Prostate gland (tissue), 2 donors: Measurements from ENCODE around the gene POU2AF3. TPM values are rescaled to one million over a fixed set of nuclear protein-coding genes. Genes with fewer than 3 reads are reported as not detected.

Source experiments
- DNase-seq: peaks from one replicate; pipeline ENCODE4 v3.0.0-alpha.2; 2019; ENCODE audit warnings: low spot score
- H3K27ac ChIP-seq, 2 donors: fragments of 200-600 bp; sonication (generic); 2 replicates each; pipeline ENCODE4 v1.5.1; 2017 to 2019
- H3K27me3 ChIP-seq: fragments of 200-600 bp; sonication (generic); replicated peaks from 2 replicates; pipeline ENCODE4 v1.5.1; 2019; ENCODE audit not compliant: insufficient read depth
- H3K36me3 ChIP-seq, 2 donors: fragments of 200-600 bp; sonication (generic); 1 replicate in 1 of 2; 2 replicates in 1 of 2; pipeline versions ENCODE4 v1.5.1 to v1.8.1; 2017 to 2019
- H3K4me1 ChIP-seq: fragments of 200-600 bp; sonication (generic); replicated peaks from 2 replicates; pipeline ENCODE4 v1.5.1; 2019
- H3K4me3 ChIP-seq, 2 donors: fragments of 200-600 bp; sonication (generic); 2 replicates each; pipeline ENCODE4 v1.5.1; 2017 to 2019
- H3K9me3 ChIP-seq: fragments of 200-600 bp; sonication (generic); 2 replicates; pipeline ENCODE4 v1.5.1; 2017
- POLR2A ChIP-seq: fragments of 450-650 bp; IDR thresholded peaks from one replicate; pipeline ENCODE4 v1.6.1; 2016; ENCODE audit warnings: antibody characterized with exemption, mild to moderate bottlenecking
- POLR2AphosphoS5 ChIP-seq: sonication (generic); formaldehyde crosslinking; IDR thresholded peaks from one replicate; pipeline ENCODE4 v1.6.1; 2017; ENCODE audit warnings: antibody characterized with exemption
- WGBS: methylation state at CpG from one replicate; pipeline ENCODE4 v1.1.5; 2018; 5-methylcytosine and 5-hydroxymethylcytosine counted together
- intact Hi-C: fragments of 100-400 bp; cut with DNase I; formaldehyde crosslinking; loops from one replicate; pipeline ENCODE4 v1.14.2; 2022
- microRNA-seq: library from miRNA; unstranded; fragments of <30 nt; microRNA quantifications from one replicate; pipeline ENCODE4, GENCODE V29; 2016
- small RNA-seq, 2 donors: library from RNA; depleted of rRNA; stranded (forward); fragments of <200 nt; gene quantifications; one replicate each; pipeline ENCODE3, GENCODE V24; 2016
- total RNA-seq, 2 donors: library from RNA; depleted of rRNA; stranded (reverse); fragments of >200 nt; gene quantifications; one replicate each; pipeline ENCODE4 v1.1.0, GENCODE V29; 2016
- TF ChIP-seq, protein P1 (sequence below), 4 experiments: fragments of 200-600 bp in 2 of 4; fragments of 450-650 bp in 2 of 4; sonication (generic) in 2 of 4; IDR thresholded peaks; 1 replicate in 3 of 4; 2 replicates in 1 of 4; pipeline ENCODE4 v1.5.1; 2016 to 2019; ENCODE audit warnings: antibody characterized with exemption in 4 of 4, mild to moderate bottlenecking in 2 of 4, moderate library complexity in 2 of 4

The POU2AF3 gene
- total RNA-seq, 2 donors from 2014 or later: 7.7 to 9.5 TPM

- Histone ChIP-seq H3K27me3 (no peaks in the 10 kb centered on the region), H3K36me3 (no peaks in the 10 kb centered on the region), H3K9me3 (no peaks in the 10 kb centered on the region), H3K4me1 (no peaks in the 10 kb centered on the region), H3K27ac (no peak overlapping the region), H3K4me3 (no peak overlapping the region)
- 73% methylated on average over 5 of the region's 5 CpGs for WGBS
- no peak for DNase-seq
- intact Hi-C loops: no loop called here
- TF ChIP-seq POLR2AphosphoS5 (no peak), POLR2A (no peak)
- TF ChIP-seq, protein P1, sequence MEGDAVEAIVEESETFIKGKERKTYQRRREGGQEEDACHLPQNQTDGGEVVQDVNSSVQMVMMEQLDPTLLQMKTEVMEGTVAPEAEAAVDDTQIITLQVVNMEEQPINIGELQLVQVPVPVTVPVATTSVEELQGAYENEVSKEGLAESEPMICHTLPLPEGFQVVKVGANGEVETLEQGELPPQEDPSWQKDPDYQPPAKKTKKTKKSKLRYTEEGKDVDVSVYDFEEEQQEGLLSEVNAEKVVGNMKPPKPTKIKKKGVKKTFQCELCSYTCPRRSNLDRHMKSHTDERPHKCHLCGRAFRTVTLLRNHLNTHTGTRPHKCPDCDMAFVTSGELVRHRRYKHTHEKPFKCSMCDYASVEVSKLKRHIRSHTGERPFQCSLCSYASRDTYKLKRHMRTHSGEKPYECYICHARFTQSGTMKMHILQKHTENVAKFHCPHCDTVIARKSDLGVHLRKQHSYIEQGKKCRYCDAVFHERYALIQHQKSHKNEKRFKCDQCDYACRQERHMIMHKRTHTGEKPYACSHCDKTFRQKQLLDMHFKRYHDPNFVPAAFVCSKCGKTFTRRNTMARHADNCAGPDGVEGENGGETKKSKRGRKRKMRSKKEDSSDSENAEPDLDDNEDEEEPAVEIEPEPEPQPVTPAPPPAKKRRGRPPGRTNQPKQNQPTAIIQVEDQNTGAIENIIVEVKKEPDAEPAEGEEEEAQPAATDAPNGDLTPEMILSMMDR (IDR thresholded peaks at IDR 0.05): no peak
Measured at GRCh38 chr11:111355956-111356659, 57.8 kb downstream of the POU2AF3 start.

DNA sequence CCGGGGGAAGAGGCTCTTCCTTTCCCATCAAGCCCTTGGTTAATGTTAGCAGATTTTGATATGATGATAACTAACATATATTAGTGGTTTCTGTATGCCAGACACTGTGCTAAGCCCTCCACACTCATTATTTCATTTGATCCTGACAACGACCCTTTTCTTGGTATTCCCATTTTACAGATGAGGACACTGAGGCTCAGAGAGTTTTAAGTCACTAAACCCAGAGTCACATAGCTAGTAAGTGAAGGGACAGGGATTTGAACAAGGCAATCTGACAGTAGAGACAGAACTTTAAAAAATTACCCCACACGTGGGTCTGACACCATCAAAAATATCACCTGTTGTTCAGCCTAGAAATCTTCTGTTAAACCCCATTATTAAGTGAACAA lies 58.3 kb downstream of the POU2AF3 start:
- Histone ChIP-seq H3K27me3 (no peaks in the 10 kb centered on the region), H3K9me3 (no peaks in the 10 kb centered on the region), H3K4me1 (no peaks in the 10 kb centered on the region), H3K36me3 (no peaks in the 10 kb centered on the region), H3K27ac (no peak overlapping the region), H3K4me3 (no peak overlapping the region)
- TF ChIP-seq POLR2A (no peak), POLR2AphosphoS5 (no peak)
- TF ChIP-seq, protein P1 (IDR thresholded peaks at IDR 0.05): no peak
- intact Hi-C loops: no loop called here
- 89% methylated on average over 3 of the region's 3 CpGs for WGBS
- no peak for DNase-seq

- no peaks in the 10 kb centered on the region for H3K27me3 ChIP-seq
- no peak for DNase-seq
- 89% methylated on average over 18 of the region's 18 CpGs for WGBS
- no peaks in the 10 kb centered on the region for H3K36me3 ChIP-seq
- no peaks in the 10 kb centered on the region for H3K9me3 ChIP-seq
- no peak overlapping the region for H3K27ac ChIP-seq
- no peak overlapping the region for H3K4me3 ChIP-seq
- TF ChIP-seq POLR2AphosphoS5 (no peak), POLR2A (no peak)
- TF ChIP-seq, protein P1 (IDR thresholded peaks at IDR 0.05): no peak
- intact Hi-C loops: no loop called here
- H3K4me1 ChIP-seq: no peaks in the 10 kb centered on the region
Measured at GRCh38 chr11:111357150-111358037, 59.0 kb downstream of the POU2AF3 start.

Small RNAs within 50 kb of the gene (microRNA-seq; reads per million reads assigned to microRNA genes)
- gene MIR4491: not detected

Small RNAs within 50 kb of the gene (small RNA-seq; reads per million reads assigned to genes)
- 0 reads per million in 2 donors for gene MIR4491

Other genes with a start within 250 kb of the POU2AF3 start
- gene POU2AF2, start 52.8 kb upstream of the POU2AF3 start, total RNA-seq: under 1 TPM in 1 of 2 donors, not detected in 1; 0.74 TPM
- gene POU2AF1, start 80.7 kb downstream of the POU2AF3 start, total RNA-seq: 1 to 10 TPM in 1 of 2 donors, under 1 TPM in 1; 0.74 to 1.5 TPM
- gene BTG4, start 213.8 kb downstream of the POU2AF3 start, total RNA-seq: 1 to 10 TPM in 1 of 2 donors, not detected in 1; 3.3 TPM
- gene HOATZ, start 216.2 kb downstream of the POU2AF3 start, total RNA-seq: 1 to 10 TPM in 1 of 2 donors, not detected in 1; 1.0 TPM
- gene LAYN, start 242.2 kb downstream of the POU2AF3 start, total RNA-seq: 10 to 100 TPM; 10.6 to 12.8 TPM